Neutrophil (primary cell): ENCODE measurements around the gene ABCA5.

Experiments
- H3K27ac ChIP-seq: fragments of 200-600 bp; sonication (generic); 2 replicates; pipeline ENCODE4 v1.5.1; 2016; ENCODE audit warnings: mild to moderate bottlenecking, moderate library complexity
- H3K27me3 ChIP-seq: fragments of 200-600 bp; sonication (generic); 2 replicates; pipeline ENCODE4 v1.6.0; 2016; ENCODE audit warnings: mild to moderate bottlenecking
- H3K36me3 ChIP-seq: fragments of 200-600 bp; sonication (generic); 2 replicates; pipeline ENCODE4 v1.5.1; 2017
- H3K4me1 ChIP-seq, 2 experiments: fragments of 200-600 bp in 1 of 2; sonication (generic) in 1 of 2; 1 replicate in 1 of 2; 2 replicates in 1 of 2; pipeline versions ENCODE4 v1.5.1 to v1.6.1; 2013 to 2016; ENCODE audit warnings: low read depth in 1 of 2, low read length in 1 of 2, mild to moderate bottlenecking in 1 of 2, moderate library complexity in 1 of 2; ENCODE audit not compliant: control insufficient read depth in 1 of 2, insufficient read depth in 1 of 2
- H3K4me3 ChIP-seq, 2 experiments: fragments of 200-600 bp in 1 of 2; sonication (generic) in 1 of 2; 1 replicate in 1 of 2; 2 replicates in 1 of 2; pipeline ENCODE4 v1.5.1; 2013 to 2016; ENCODE audit warnings: low read depth in 1 of 2, low read length in 1 of 2, mild to moderate bottlenecking in 1 of 2, moderate library complexity in 1 of 2
- H3K9me3 ChIP-seq: fragments of 200-600 bp; sonication (generic); 2 replicates; pipeline ENCODE4 v1.5.1; 2016
- TF ChIP-seq, protein P1 (sequence below): fragments of 200-600 bp; sonication (generic); IDR thresholded peaks from 2 replicates; pipeline ENCODE4 v1.5.1; 2016; ENCODE audit warnings: antibody characterized with exemption

Gene ABCA5

DNA sequence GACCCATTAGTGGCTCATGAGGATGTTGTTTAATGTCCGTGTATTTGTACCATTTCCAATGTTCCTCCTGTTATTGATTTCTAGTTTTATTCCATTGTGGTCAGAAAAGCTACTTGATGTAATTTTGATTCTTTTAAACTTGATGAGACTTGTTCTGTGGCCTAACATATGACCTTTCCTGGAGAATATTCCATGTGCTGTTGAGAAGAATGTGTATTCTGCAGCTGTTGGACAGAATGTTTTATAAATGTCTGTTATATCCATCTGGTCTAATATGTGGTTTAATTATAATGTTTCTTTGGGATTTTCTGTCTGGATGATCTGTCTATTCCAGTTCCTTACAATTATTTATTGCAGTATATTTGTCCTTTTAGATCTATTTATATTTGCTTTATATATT is 95.4 kb downstream of the ABCA5 start:
- Histone ChIP-seq H3K27me3 (no peaks in the 10 kb centered on the region), H3K9me3 (no peaks in the 10 kb centered on the region), H3K4me1 (no peaks in the 10 kb centered on the region), H3K36me3 (no peaks in the 10 kb centered on the region), H3K27ac (no peak overlapping the region), H3K4me3 (no peak overlapping the region)
- TF ChIP-seq, protein P1, sequence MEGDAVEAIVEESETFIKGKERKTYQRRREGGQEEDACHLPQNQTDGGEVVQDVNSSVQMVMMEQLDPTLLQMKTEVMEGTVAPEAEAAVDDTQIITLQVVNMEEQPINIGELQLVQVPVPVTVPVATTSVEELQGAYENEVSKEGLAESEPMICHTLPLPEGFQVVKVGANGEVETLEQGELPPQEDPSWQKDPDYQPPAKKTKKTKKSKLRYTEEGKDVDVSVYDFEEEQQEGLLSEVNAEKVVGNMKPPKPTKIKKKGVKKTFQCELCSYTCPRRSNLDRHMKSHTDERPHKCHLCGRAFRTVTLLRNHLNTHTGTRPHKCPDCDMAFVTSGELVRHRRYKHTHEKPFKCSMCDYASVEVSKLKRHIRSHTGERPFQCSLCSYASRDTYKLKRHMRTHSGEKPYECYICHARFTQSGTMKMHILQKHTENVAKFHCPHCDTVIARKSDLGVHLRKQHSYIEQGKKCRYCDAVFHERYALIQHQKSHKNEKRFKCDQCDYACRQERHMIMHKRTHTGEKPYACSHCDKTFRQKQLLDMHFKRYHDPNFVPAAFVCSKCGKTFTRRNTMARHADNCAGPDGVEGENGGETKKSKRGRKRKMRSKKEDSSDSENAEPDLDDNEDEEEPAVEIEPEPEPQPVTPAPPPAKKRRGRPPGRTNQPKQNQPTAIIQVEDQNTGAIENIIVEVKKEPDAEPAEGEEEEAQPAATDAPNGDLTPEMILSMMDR, result no peak

DNA sequence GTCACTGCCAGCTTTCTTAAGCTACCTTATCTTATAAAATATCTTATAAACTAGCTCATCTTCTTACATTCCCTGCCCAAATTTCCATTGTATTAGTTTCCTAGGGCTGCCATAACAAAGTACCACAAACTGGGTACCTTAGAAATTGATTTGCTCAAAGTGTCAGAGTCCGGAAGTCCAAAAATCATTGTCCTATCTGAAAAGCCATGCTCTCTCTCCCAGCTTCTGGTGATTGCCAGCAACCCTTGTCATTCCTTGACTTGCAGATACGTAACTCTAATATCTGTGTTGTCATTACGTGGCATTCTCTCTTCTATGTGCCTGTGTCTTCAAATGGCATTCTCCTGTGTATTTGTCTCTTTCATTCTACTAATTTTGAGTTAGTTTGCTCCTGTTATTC is 96.0 kb downstream of the ABCA5 start:
- TF ChIP-seq, protein P1, result no peak
- Histone ChIP-seq H3K36me3 (no peaks in the 10 kb centered on the region), H3K9me3 (no peaks in the 10 kb centered on the region), H3K27me3 (no peaks in the 10 kb centered on the region), H3K27ac (no peak overlapping the region), H3K4me3 (no peak overlapping the region), H3K4me1 (no peaks in the 10 kb centered on the region)

DNA sequence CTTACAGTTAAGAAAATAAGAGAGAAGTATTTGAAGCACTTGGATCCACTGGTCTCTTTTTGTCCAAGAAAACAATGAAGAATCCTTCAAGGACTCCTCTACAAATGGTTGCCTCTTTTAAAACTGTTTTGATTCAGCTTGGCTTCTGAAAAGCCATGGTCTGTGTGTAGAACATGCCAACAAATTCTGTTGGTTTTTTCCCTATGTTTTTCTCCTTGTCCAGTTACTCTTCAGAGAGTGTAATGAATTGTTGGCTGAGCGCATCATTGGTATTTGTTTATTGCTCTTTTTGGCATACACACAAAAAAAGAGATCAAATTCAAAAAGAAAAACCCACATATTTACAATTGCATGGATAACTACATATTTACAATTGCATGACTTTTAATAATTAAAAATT is 98.4 kb downstream of the ABCA5 start, which contains the start of gene ABCA10:
Gene ABCA10 (minus strand): TSS at position 249 of the 400 bp plus-strand sequence. CDS start 3,466 bp downstream, outside the sequence.
- Histone ChIP-seq H3K9me3 (no peaks in the 10 kb centered on the region), H3K4me3 (no peak within 1 kb of the TSS), H3K4me1 (no peaks in the 10 kb centered on the region), H3K36me3 (no peaks in the 10 kb centered on the region), H3K27me3 (no peaks in the 10 kb centered on the region), H3K27ac (no peak within 1 kb of the TSS)
- TF ChIP-seq, protein P1, result no peak

DNA sequence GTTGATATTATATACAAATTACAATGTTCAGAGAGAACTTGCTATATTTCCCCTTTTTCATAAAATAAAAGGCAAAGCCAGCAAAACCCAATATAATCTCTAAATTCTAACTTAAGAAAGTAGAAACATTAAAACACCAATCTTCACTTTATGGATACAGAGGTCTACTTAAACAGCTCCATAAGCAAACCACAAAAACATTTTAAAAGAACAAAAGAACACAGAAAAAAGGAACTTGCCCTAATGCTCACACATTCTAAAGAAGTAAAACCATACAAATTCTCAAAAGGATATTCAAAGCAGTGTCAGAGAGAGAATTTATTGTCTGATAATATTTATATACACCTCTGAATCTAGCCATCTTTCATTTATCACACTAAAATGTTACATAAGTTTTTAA is 98.9 kb downstream of the ABCA5 start:
- TF ChIP-seq, protein P1, result no peak
- Histone ChIP-seq H3K27me3 (no peaks in the 10 kb centered on the region), H3K4me3 (no peak overlapping the region), H3K9me3 (no peaks in the 10 kb centered on the region), H3K36me3 (no peaks in the 10 kb centered on the region), H3K27ac (no peak overlapping the region), H3K4me1 (no peaks in the 10 kb centered on the region)

DNA sequence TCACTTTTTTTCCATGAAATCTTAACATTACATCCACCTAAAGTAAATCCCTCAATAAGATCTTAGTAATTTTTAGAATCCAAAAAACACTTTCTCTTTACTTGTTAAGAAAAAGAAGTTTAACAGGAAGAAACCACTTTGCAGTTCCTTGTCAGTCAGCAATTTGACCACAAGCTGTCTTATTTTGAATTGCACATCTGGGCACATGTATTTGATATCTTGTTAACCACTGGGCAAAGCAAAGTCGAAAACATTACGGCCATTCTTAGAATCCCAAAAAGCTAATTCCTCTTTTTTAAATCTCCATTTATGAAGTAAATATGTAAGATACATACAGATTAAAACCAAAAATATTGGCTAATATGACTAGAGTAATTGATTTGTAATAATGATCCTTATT is 99.4 kb downstream of the ABCA5 start:
- no peak overlapping the region for H3K27ac ChIP-seq

More for the DNA sequence above, 99.4 kb downstream of the ABCA5 start:
- H3K9me3 ChIP-seq, result no peaks in the 10 kb centered on the region
- TF ChIP-seq, protein P1, result no peak
- no peak overlapping the region for H3K4me3 ChIP-seq
- no peaks in the 10 kb centered on the region for H3K27me3 ChIP-seq
- H3K4me1 ChIP-seq, result no peaks in the 10 kb centered on the region
- no peaks in the 10 kb centered on the region for H3K36me3 ChIP-seq
